ENCODE data around the gene AVP. TPM values are rescaled to one million over a fixed set of nuclear protein-coding genes. Genes with fewer than 3 reads are reported as not detected.

Gene AVP
- total RNA-seq, 1 experiment from 2014 or later: not detected

DNA sequence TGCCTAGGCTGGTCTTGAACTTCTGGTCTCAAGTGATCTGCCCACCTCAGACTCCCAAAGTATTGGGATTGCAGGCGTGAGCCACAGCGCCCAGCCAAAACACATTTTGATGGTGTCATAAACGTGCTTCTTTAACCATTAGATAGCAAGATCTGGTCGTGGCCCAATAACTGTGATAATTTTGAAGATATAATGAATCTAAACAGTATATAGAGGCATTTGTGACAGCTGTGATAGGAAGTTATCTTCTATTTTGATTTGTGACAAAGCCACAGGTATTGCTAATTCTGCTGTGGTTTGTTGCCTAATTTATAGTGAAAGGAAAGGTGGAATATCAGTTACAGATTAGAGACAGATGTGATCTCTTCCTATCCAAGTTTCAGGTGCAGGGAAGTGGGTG, 13.8 kb downstream of the AVP start:
- no peaks in the 10 kb centered on the region for H3K27me3 Mint-ChIP-seq (ENCODE audit: insufficient read depth, unreplicated experiment)
- peaks cover 6% of the 10 kb centered on the region; the same call in 1 of the 2 replicates for H3K4me1 ChIP-seq

GRCh38 chr20:3068986-3069900, 15.3 kb downstream of the AVP start:
- peaks cover 6% of the 10 kb centered on the region for H3K4me1 Mint-ChIP-seq (ENCODE audit: low read depth, unreplicated experiment)
- peak in 1 of 2 experiments; percentile 47 for DNase-seq
- H3K27ac Mint-ChIP-seq (ENCODE audit: unreplicated experiment): no peak overlapping the region
- Histone ChIP-seq H3K27me3 (replicated peaks; ENCODE audit: control insufficient read depth, insufficient read depth, low read length) (no peaks in the 10 kb centered on the region), H3K9me3 (no peaks in the 10 kb centered on the region), H3K4me3 (ENCODE audit: low read depth, low read length) (no peak overlapping the region), H3K36me3 (ENCODE audit: control insufficient read depth, insufficient read depth, low read length) (no peaks in the 10 kb centered on the region; the same call in none of the 2 replicates), H3K4me1 (peaks cover 7% of the 10 kb centered on the region)
- no peaks in the 10 kb centered on the region for H3K27me3 Mint-ChIP-seq (ENCODE audit: insufficient read depth, unreplicated experiment)
- BruUV-seq (replicated peaks): no TSS peak
- H3K36me3 Mint-ChIP-seq (ENCODE audit: insufficient read depth, unreplicated experiment): peaks cover 8% of the 10 kb centered on the region
- ChIA-PET POLR2A (interaction anchor here (0.6 kb wide), 1 partner anchor 24 kb away, joined by 7 read pairs; no protein-coding TSS in a partner anchor), CTCF (interaction anchor here (1.0 to 1.7 kb wide), 3 partner anchors 9 to 247 kb away, joined by 3 to 8 read pairs (median 5); no protein-coding TSS in a partner anchor)
- no peaks in the 10 kb centered on the region for H3K9me3 Mint-ChIP-seq (ENCODE audit: unreplicated experiment)
- peak in 1 of 2 experiments; percentile 29 for TF ChIP-seq CTCF (IDR thresholded peaks at IDR 0.05; ENCODE audit: insufficient read depth in 1 of 2, low read depth in 1 of 2, low read length in 1 of 2, severe bottlenecking in 1 of 2, unreplicated experiment in 1 of 2)
- intact Hi-C loops (cut with micrococcal nuclease; ENCODE audit: unreplicated experiment): no loop called here
- H3K4me3 Mint-ChIP-seq (ENCODE audit: unreplicated experiment): no peak overlapping the region

More for the DNA sequence above, 13.8 kb downstream of the AVP start:
- Mint-ChIP-seq H3K4me3 (ENCODE audit: unreplicated experiment) (peak overlapping the region; percentile 58), H3K36me3 (ENCODE audit: insufficient read depth, unreplicated experiment) (peaks cover 8% of the 10 kb centered on the region), H3K9me3 (ENCODE audit: unreplicated experiment) (no peaks in the 10 kb centered on the region), H3K27ac (ENCODE audit: unreplicated experiment) (no peak overlapping the region), H3K4me1 (ENCODE audit: low read depth, unreplicated experiment) (peaks cover 13% of the 10 kb centered on the region)
- BruUV-seq (replicated peaks): TSS peak; percentile 54
- DNase-seq: no peak
- intact Hi-C loops (cut with micrococcal nuclease; ENCODE audit: unreplicated experiment): no loop called here
- Histone ChIP-seq H3K36me3 (ENCODE audit: control insufficient read depth, insufficient read depth, low read length) (no peaks in the 10 kb centered on the region; the same call in 1 of the 2 replicates), H3K9me3 (no peaks in the 10 kb centered on the region), H3K27me3 (replicated peaks; ENCODE audit: control insufficient read depth, insufficient read depth, low read length) (no peaks in the 10 kb centered on the region), H3K4me3 (ENCODE audit: low read depth, low read length) (peak overlapping the region; percentile 74)
- no peak for TF ChIP-seq CTCF (IDR thresholded peaks at IDR 0.05; ENCODE audit: insufficient read depth in 1 of 2, low read depth in 1 of 2, low read length in 1 of 2, severe bottlenecking in 1 of 2, unreplicated experiment in 1 of 2)
- POLR2A ChIA-PET: no interaction called here
- CTCF ChIA-PET: no interaction called here

GRCh38 chr20:3068075-3068474, 16.4 kb downstream of the AVP start:
- Histone ChIP-seq H3K9me3 (no peaks in the 10 kb centered on the region), H3K4me1 (peaks cover 13% of the 10 kb centered on the region), H3K27me3 (replicated peaks; ENCODE audit: control insufficient read depth, insufficient read depth, low read length) (no peaks in the 10 kb centered on the region), H3K4me3 (ENCODE audit: low read depth, low read length) (no peak overlapping the region), H3K36me3 (ENCODE audit: control insufficient read depth, insufficient read depth, low read length) (no peaks in the 10 kb centered on the region; the same call in none of the 2 replicates)
- no peak for DNase-seq
- CTCF ChIA-PET: interaction anchor here (1.7 kb wide), 1 partner anchor 15 kb away, joined by 5 read pairs; no protein-coding TSS in a partner anchor
- H3K27ac Mint-ChIP-seq (ENCODE audit: unreplicated experiment): no peak overlapping the region
- peaks cover 8% of the 10 kb centered on the region for H3K36me3 Mint-ChIP-seq (ENCODE audit: insufficient read depth, unreplicated experiment)
- no peaks in the 10 kb centered on the region for H3K9me3 Mint-ChIP-seq (ENCODE audit: unreplicated experiment)
- H3K4me3 Mint-ChIP-seq (ENCODE audit: unreplicated experiment): no peak overlapping the region
- TF ChIP-seq CTCF (IDR thresholded peaks at IDR 0.05; ENCODE audit: insufficient read depth in 1 of 2, low read depth in 1 of 2, low read length in 1 of 2, severe bottlenecking in 1 of 2, unreplicated experiment in 1 of 2): no peak
- H3K27me3 Mint-ChIP-seq (ENCODE audit: insufficient read depth, unreplicated experiment): no peaks in the 10 kb centered on the region
- no TSS peak for BruUV-seq (replicated peaks)
- POLR2A ChIA-PET: no interaction called here
- intact Hi-C loops (cut with micrococcal nuclease; ENCODE audit: unreplicated experiment): no loop called here
- H3K4me1 Mint-ChIP-seq (ENCODE audit: low read depth, unreplicated experiment): peaks cover 6% of the 10 kb centered on the region
